SK-N-SH (cell line): ENCODE measurements around the gene SELENOI.

ENCODE experiments used
- EZH2phosphoT487 ChIP-seq: fragments of 200-600 bp; sonication (generic); IDR thresholded peaks from 2 replicates; pipeline ENCODE4 v1.6.1; 2017; ENCODE audit warnings: low read depth, mixed run types, mild to moderate bottlenecking, antibody characterized with exemption, moderate library complexity, borderline replicate concordance
- FOXJ3 ChIP-seq: sonication (generic); formaldehyde crosslinking; IDR thresholded peaks from 2 replicates; pipeline ENCODE4 v1.5.1; 2020; ENCODE audit warnings: mild to moderate bottlenecking, missing genetic modification reagents
- GABPA ChIP-seq: IDR thresholded peaks from 2 replicates; pipeline ENCODE4 v1.4.0; 2012; ENCODE audit warnings: low read depth, mild to moderate bottlenecking
- MEF2A ChIP-seq: IDR thresholded peaks from 2 replicates; pipeline ENCODE4 v1.4.0; 2012; ENCODE audit warnings: low read depth, borderline replicate concordance
- MXI1 ChIP-seq: IDR thresholded peaks from 2 replicates; pipeline ENCODE4 v1.6.1; 2012; ENCODE audit warnings: mild to moderate bottlenecking, low read depth, low read length, improper control_type of control experiment
- RFX5 ChIP-seq: IDR thresholded peaks from 2 replicates; pipeline ENCODE4 v1.6.1; 2012; ENCODE audit warnings: mild to moderate bottlenecking, improper control_type of control experiment, low read length
- TF ChIP-seq, protein P1 (sequence below): fragments of 200-600 bp; sonication (generic); IDR thresholded peaks from 2 replicates; pipeline ENCODE4 v1.6.1; 2017; ENCODE audit warnings: antibody characterized with exemption, mild to moderate bottlenecking, moderate library complexity
- TF ChIP-seq, protein P2 (sequence below): IDR thresholded peaks from 2 replicates; pipeline ENCODE4 v1.4.0; 2012; ENCODE audit warnings: low read depth

DNA sequence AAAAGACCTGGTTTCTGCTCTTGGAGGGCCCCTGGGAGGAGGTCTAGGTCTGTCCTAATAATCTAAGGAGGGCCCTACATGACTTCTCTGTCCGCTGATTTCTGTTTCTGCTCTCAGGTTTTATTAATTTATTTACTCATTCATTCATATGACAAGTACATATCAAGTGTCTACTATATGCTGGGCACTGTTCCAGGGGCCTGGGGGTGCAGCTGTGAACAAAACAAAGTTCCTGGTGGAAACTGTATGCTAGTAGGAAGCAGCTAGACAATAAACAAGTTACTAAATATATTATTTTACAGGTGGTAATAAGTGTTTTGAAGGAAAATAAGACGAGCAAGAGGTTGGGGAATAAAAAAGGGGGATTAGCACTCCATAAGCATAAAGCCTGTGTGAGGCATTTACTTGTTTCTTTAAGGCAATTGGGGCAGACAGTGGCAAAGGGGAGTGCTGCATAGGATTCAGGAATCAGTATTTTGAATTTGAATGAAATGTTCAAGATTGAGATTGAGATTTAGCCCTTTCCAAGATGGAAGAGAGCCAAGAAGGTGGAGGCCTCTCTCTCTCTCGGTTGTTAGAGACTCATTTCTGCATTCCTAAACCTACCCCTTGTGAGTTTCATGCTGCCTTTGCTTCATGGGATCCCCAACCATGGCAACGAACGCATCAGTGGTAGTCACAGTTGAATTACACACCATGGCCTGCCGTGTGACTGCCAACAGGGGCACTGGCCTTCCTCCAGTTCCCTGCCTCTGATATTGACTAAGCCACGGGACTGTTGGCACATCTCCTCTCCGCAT, 84.0 kb downstream of the SELENOI start:
- TF ChIP-seq, protein P1, sequence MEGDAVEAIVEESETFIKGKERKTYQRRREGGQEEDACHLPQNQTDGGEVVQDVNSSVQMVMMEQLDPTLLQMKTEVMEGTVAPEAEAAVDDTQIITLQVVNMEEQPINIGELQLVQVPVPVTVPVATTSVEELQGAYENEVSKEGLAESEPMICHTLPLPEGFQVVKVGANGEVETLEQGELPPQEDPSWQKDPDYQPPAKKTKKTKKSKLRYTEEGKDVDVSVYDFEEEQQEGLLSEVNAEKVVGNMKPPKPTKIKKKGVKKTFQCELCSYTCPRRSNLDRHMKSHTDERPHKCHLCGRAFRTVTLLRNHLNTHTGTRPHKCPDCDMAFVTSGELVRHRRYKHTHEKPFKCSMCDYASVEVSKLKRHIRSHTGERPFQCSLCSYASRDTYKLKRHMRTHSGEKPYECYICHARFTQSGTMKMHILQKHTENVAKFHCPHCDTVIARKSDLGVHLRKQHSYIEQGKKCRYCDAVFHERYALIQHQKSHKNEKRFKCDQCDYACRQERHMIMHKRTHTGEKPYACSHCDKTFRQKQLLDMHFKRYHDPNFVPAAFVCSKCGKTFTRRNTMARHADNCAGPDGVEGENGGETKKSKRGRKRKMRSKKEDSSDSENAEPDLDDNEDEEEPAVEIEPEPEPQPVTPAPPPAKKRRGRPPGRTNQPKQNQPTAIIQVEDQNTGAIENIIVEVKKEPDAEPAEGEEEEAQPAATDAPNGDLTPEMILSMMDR = no peak
- TF ChIP-seq RFX5 (no peak), MXI1 (no peak), GABPA (no peak), MEF2A (no peak), EZH2phosphoT487 (no peak), FOXJ3 (CRISPR knock-in tag) (no peak)
- TF ChIP-seq, protein P2, sequence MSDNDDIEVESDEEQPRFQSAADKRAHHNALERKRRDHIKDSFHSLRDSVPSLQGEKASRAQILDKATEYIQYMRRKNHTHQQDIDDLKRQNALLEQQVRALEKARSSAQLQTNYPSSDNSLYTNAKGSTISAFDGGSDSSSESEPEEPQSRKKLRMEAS = no peak
